ENCODE measurements around the gene NAA25. TPM values are rescaled to one million over a fixed set of nuclear protein-coding genes. Genes with fewer than 3 reads are reported as not detected.

NAA25 gene
- total RNA-seq, 4 donors from 2014 or later: 22.4 to 37.1 (median 24.7) TPM

GRCh38 chr12:112029301-112029700, 79.3 kb downstream of the NAA25 start:
- intact Hi-C loops (cut with DNase I): no loop called here
- no peaks in the 10 kb centered on the region for H3K9me3 ChIP-seq
- no peak overlapping the region for H3K4me3 ChIP-seq (replicated peaks in 1 of 3)
- DNase-seq: no peak
- 90 to 95% methylated on average over 2 of the region's 2 CpGs for WGBS, 2 donors
- no peak overlapping the region for H3K27ac ChIP-seq
- H3K4me1 ChIP-seq: no peaks in the 10 kb centered on the region
- no peaks in the 10 kb centered on the region for H3K27me3 ChIP-seq
- H3K36me3 ChIP-seq: peaks cover 16 to 24% of the 10 kb centered on the region in 2 donors
- TF ChIP-seq CTCF (IDR thresholded peaks at IDR 0.05): no peak
- no peak for TF ChIP-seq POLR2A (IDR thresholded peaks at IDR 0.05)

DNA sequence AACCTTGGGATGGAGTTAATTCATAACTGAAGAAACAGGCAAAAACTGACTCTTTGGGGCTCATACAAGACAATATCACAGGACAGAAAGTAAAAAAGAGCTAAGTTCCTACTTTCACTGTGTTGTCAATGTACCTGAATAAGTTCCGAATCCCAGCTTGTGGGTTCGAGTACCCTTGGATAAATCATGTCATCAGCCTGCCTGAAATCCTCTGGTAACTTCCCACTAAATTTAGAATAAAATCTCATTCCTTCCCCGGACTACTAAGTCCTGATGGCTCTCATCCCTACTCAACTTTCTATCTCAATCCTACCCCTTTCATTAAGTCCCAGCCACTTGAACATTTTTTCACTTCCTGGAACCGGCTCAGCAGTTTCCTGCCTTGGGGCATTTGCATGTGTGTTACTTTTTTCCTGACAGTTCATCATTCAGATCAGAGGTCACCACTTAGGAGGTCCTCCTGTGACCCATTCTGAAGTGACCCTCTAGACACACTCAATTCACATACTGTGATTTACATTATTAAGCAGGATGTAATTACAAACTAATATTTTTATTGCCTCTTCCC, 82.7 kb downstream of the NAA25 start:
- TF ChIP-seq CTCF (IDR thresholded peaks at IDR 0.05): no peak
- no peak for TF ChIP-seq POLR2A (IDR thresholded peaks at IDR 0.05)
- no peak for DNase-seq
- H3K27ac ChIP-seq: no peak overlapping the region
- H3K9me3 ChIP-seq: no peaks in the 10 kb centered on the region
- H3K4me3 ChIP-seq (replicated peaks in 1 of 3): no peak overlapping the region
- H3K4me1 ChIP-seq: no peaks in the 10 kb centered on the region
- intact Hi-C loops (cut with DNase I): no loop called here
- H3K36me3 ChIP-seq: peaks cover 11 to 29% of the 10 kb centered on the region in 2 donors
- 70 to 71% methylated on average over 4 of the region's 4 CpGs for WGBS, 2 donors
- H3K27me3 ChIP-seq: no peaks in the 10 kb centered on the region

DNA sequence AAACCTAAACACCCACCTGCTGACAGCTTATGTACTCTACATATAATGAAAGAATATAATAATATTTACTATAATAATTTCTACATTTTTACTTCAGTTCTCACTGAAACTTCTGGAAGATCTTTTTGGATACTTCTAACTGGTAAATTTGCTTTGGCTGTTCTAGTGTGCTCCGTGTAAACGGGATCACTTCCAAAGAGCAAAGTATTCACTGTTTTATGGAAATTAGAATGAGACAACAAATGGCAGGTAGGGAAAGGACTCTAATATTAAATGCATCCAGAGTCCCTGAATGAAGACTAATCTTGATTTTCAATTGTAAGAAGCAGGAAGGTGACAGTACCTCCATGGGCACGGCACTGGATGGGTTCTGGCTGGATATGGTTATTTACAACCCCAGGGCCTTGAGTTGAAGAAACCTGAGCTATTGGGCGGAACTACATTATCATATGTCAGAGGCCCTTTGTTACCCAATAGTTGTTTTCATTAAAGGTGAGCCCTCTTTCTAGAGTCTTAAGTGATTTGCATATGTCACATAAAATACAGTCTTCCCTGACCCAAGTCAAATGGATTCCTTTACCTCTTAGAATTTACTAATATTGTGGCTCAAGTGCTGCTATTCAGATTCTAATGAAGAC, 84.7 kb downstream of the NAA25 start:
- intact Hi-C loops (cut with DNase I): no loop called here
- TF ChIP-seq CTCF (IDR thresholded peaks at IDR 0.05): no peak
- TF ChIP-seq POLR2A (IDR thresholded peaks at IDR 0.05): no peak

GRCh38 chr12:112022241-112023016, 86.2 kb downstream of the NAA25 start:
- Histone ChIP-seq H3K9me3 (no peaks in the 10 kb centered on the region), H3K27ac (no peak overlapping the region), H3K4me3 (replicated peaks in 1 of 3) (no peak overlapping the region), H3K27me3 (no peaks in the 10 kb centered on the region), H3K4me1 (peaks cover 0 to 1% of the 10 kb centered on the region in 2 donors), H3K36me3 (peaks cover 0 to 30% of the 10 kb centered on the region in 2 donors)
- 66 to 80% methylated on average over 11 of the region's 11 CpGs for WGBS, 2 donors
- no peak for DNase-seq
- intact Hi-C loops (cut with DNase I): no loop called here
- no peak for TF ChIP-seq CTCF (IDR thresholded peaks at IDR 0.05)
- TF ChIP-seq POLR2A (IDR thresholded peaks at IDR 0.05): no peak

More for the DNA sequence above, 84.7 kb downstream of the NAA25 start:
- H3K36me3 ChIP-seq: peaks cover 4 to 32% of the 10 kb centered on the region in 2 donors
- H3K4me1 ChIP-seq: no peaks in the 10 kb centered on the region
- H3K9me3 ChIP-seq: no peaks in the 10 kb centered on the region
- H3K27me3 ChIP-seq: no peaks in the 10 kb centered on the region
- 90 to 92% methylated on average over 4 of the region's 4 CpGs for WGBS, 2 donors
- no peak overlapping the region for H3K27ac ChIP-seq
- H3K4me3 ChIP-seq (replicated peaks in 1 of 3): no peak overlapping the region
- no peak for DNase-seq
